Loucy (cell line): ENCODE data around the gene BUD23.

Experiments
- H2AFZ ChIP-seq: fragments of 200-600 bp; sonication (generic); 2 replicates; pipeline ENCODE4 v1.6.0; 2016; ENCODE audit warnings: antibody characterized with exemption, mild to moderate bottlenecking, low read length, moderate library complexity
- H3F3A ChIP-seq: fragments of 200-600 bp; 2 replicates; pipeline ENCODE4 v1.6.0; 2016; ENCODE audit warnings: antibody characterized with exemption, low read depth, mild to moderate bottlenecking
- H3K27me3 ChIP-seq: fragments of 200-600 bp; sonication (generic); 2 replicates; pipeline ENCODE4 v1.6.1; 2014; ENCODE audit warnings: low read length, mild to moderate bottlenecking; ENCODE audit not compliant: insufficient read depth, poor library complexity, severe bottlenecking
- H3K36me3 ChIP-seq: fragments of 200-600 bp; sonication (generic); 2 replicates; pipeline ENCODE4 v1.6.1; 2016; ENCODE audit warnings: low read length; ENCODE audit not compliant: insufficient read depth
- H3K4me1 ChIP-seq: fragments of 200-600 bp; sonication (generic); 2 replicates; pipeline ENCODE4 v1.5.1; 2014; ENCODE audit warnings: low read length, mild to moderate bottlenecking; ENCODE audit not compliant: insufficient read depth, poor library complexity, severe bottlenecking
- H3K4me2 ChIP-seq: fragments of 200-600 bp; sonication (generic); 2 replicates; pipeline ENCODE4 v1.6.0; 2014; ENCODE audit warnings: antibody characterized with exemption, low read length, low read depth, mild to moderate bottlenecking; ENCODE audit not compliant: poor library complexity, severe bottlenecking
- H3K4me3 ChIP-seq: fragments of 200-600 bp; sonication (generic); 2 replicates; pipeline ENCODE4 v1.5.1; 2014; ENCODE audit warnings: low read length, mild to moderate bottlenecking, mixed read lengths; ENCODE audit not compliant: poor library complexity, severe bottlenecking
- H3K79me2 ChIP-seq: fragments of 200-600 bp; sonication (generic); 2 replicates; pipeline ENCODE4 v1.6.1; 2014; ENCODE audit warnings: low read length; ENCODE audit not compliant: insufficient read depth
- H3K9ac ChIP-seq: fragments of 200-600 bp; sonication (generic); 2 replicates; pipeline ENCODE4 v1.6.0; 2014; ENCODE audit warnings: mild to moderate bottlenecking, low read depth, low read length, moderate library complexity; ENCODE audit not compliant: poor library complexity, severe bottlenecking
- H3K9me2 ChIP-seq: fragments of 200-600 bp; sonication (generic); replicated peaks from 2 replicates; pipeline ENCODE4 v1.6.1; 2016; ENCODE audit warnings: low read depth, low read length, mixed read lengths
- H3K9me3 ChIP-seq: fragments of 200-600 bp; sonication (generic); 2 replicates; pipeline ENCODE4 v1.6.1; 2014; ENCODE audit warnings: mild to moderate bottlenecking, antibody characterized with exemption, low read length, low read depth; ENCODE audit not compliant: insufficient read depth
- H4K20me1 ChIP-seq: fragments of 200-600 bp; sonication (generic); 2 replicates; pipeline ENCODE4 v1.6.0; 2014; ENCODE audit warnings: antibody characterized with exemption, low read length, mild to moderate bottlenecking; ENCODE audit not compliant: insufficient read depth, poor library complexity, severe bottlenecking
- CTCF ChIP-seq: fragments of 200-600 bp; sonication (generic); conservative IDR thresholded peaks from 2 replicates; pipeline ENCODE4 v1.5.1; 2014; ENCODE audit warnings: mild to moderate bottlenecking, antibody characterized with exemption, low read length
- EZH2phosphoT487 ChIP-seq: fragments of 200-600 bp; IDR thresholded peaks from 2 replicates; pipeline ENCODE4 v1.6.1; 2018; ENCODE audit warnings: antibody characterized with exemption, mild to moderate bottlenecking, moderate library complexity, borderline replicate concordance

BUD23 gene

GRCh38 chr7:73702665-73703064, 19.3 kb downstream of the BUD23 start:
- H3K79me2 ChIP-seq, result no peaks in the 10 kb centered on the region
- H3K4me1 ChIP-seq, result no peaks in the 10 kb centered on the region
- H2AFZ ChIP-seq, result no peak overlapping the region
- no peaks in the 10 kb centered on the region for H4K20me1 ChIP-seq
- no peaks in the 10 kb centered on the region for H3K27me3 ChIP-seq
- H3K4me3 ChIP-seq, result no peak overlapping the region
- H3K9me2 ChIP-seq, result no peaks in the 10 kb centered on the region
- no peak overlapping the region for H3K4me2 ChIP-seq
- H3K9me3 ChIP-seq, result no peaks in the 10 kb centered on the region
- H3K36me3 ChIP-seq, result peaks cover 13% of the 10 kb centered on the region; the same call in 1 of the 2 replicates
- H3K9ac ChIP-seq, result no peak overlapping the region
- H3F3A ChIP-seq, result no peaks in the 10 kb centered on the region
- no peak for TF ChIP-seq EZH2phosphoT487
- TF ChIP-seq CTCF, result no peak

GRCh38 chr7:73703225-73703624, 19.8 kb downstream of the BUD23 start:
- TF ChIP-seq EZH2phosphoT487, result no peak
- no peak for TF ChIP-seq CTCF
- Histone ChIP-seq H3K9me3 (no peaks in the 10 kb centered on the region), H3K4me1 (no peaks in the 10 kb centered on the region), H3K79me2 (no peaks in the 10 kb centered on the region), H3K4me2 (no peak overlapping the region), H2AFZ (no peak overlapping the region), H3K9me2 (no peaks in the 10 kb centered on the region), H3K4me3 (no peak overlapping the region), H3F3A (no peaks in the 10 kb centered on the region), H3K27me3 (no peaks in the 10 kb centered on the region), H3K9ac (no peak overlapping the region), H4K20me1 (no peaks in the 10 kb centered on the region), H3K36me3 (peaks cover 8% of the 10 kb centered on the region; the same call in 1 of the 2 replicates)

- no peak overlapping the region for H2AFZ ChIP-seq
- H3K4me2 ChIP-seq, result no peak overlapping the region
Observed at GRCh38 chr7:73703757-73704639, 20.6 kb downstream of the BUD23 start.

More at GRCh38 chr7:73703757-73704639, 20.6 kb downstream of the BUD23 start:
- Histone ChIP-seq H3K9ac (no peak overlapping the region), H3K4me3 (no peak overlapping the region), H3K9me2 (no peaks in the 10 kb centered on the region), H3K79me2 (no peaks in the 10 kb centered on the region), H3K27me3 (no peaks in the 10 kb centered on the region), H3F3A (no peaks in the 10 kb centered on the region), H3K9me3 (no peaks in the 10 kb centered on the region), H4K20me1 (no peaks in the 10 kb centered on the region), H3K4me1 (no peaks in the 10 kb centered on the region), H3K36me3 (peaks cover under 1% of the 10 kb centered on the region; the same call in 1 of the 2 replicates)
- no peak for TF ChIP-seq EZH2phosphoT487
- no peak for TF ChIP-seq CTCF
